Naive B cell (primary cell): ENCODE results near the gene CENPS. TPM values are rescaled to one million over a fixed set of nuclear protein-coding genes. Genes with fewer than 3 reads are reported as not detected.

ENCODE experiments used
- polyA plus RNA-seq, 6 donors: library from polyadenylated mRNA; unstranded; fragments of 300-500 nt; fragmentation: Illumina TruSeq; gene quantifications; one replicate each; pipeline ENCODE4 v1.2.3, GENCODE V29; 2021; ENCODE audit warnings: low read depth in 6 of 6

Gene CENPS
- polyA plus RNA-seq, 6 donors from 2014 or later, result 10.1 to 21.3 (median 14.2) TPM

Other genes with a start within 250 kb of the CENPS start
- gene KIF1B, start 219.9 kb upstream of the CENPS start, polyA plus RNA-seq, result 1 to 10 TPM in 4 of 6 donors, under 1 TPM in 2; 0.84 to 2.0 (median 1.4) TPM
- gene PGD, start 31.4 kb upstream of the CENPS start, polyA plus RNA-seq, result 10 to 100 TPM; 30.4 to 54.5 (median 32.7) TPM
- gene CORT, start 19.6 kb downstream of the CENPS start, polyA plus RNA-seq, result not detected
- 10 to 100 TPM; 21.1 to 35.6 (median 23.6) TPM for gene DFFA, start 42.1 kb downstream of the CENPS start, polyA plus RNA-seq
- gene PEX14, start 44.5 kb downstream of the CENPS start, polyA plus RNA-seq, result 1 to 10 TPM; 2.6 to 4.2 (median 3.6) TPM